Ecto neural progenitor cell (in vitro differentiated cells): Measurements from ENCODE around the gene STK11IP.

Experiments
- DNase-seq: peaks from one replicate; pipeline ENCODE4 v3.0.0-alpha.2; 2018; ENCODE audit warnings: low spot score

Gene STK11IP

GRCh38 chr2:219656526-219656925, 58.9 kb downstream of the STK11IP start:
- no peak for DNase-seq

GRCh38 chr2:219658196-219658846, 60.7 kb downstream of the STK11IP start:
- no peak for DNase-seq

GRCh38 chr2:219658874-219659273, 61.2 kb downstream of the STK11IP start:
- no peak for DNase-seq

GRCh38 chr2:219661197-219661954, 63.7 kb downstream of the STK11IP start:
- no peak for DNase-seq

- DNase-seq = no peak
Measured at GRCh38 chr2:219661955-219662395, 64.3 kb downstream of the STK11IP start.

- DNase-seq = no peak
Measured at GRCh38 chr2:219662566-219662965, 64.9 kb downstream of the STK11IP start.

GRCh38 chr2:219663116-219663762, 65.6 kb downstream of the STK11IP start:
- no peak for DNase-seq

GRCh38 chr2:219664041-219664440, 66.4 kb downstream of the STK11IP start:
- no peak for DNase-seq

GRCh38 chr2:219664944-219665343, 67.3 kb downstream of the STK11IP start:
- DNase-seq = no peak

GRCh38 chr2:219665926-219666325, 68.3 kb downstream of the STK11IP start:
- DNase-seq = no peak
